Choroid plexus epithelial cell (primary cell): ENCODE data around the gene USP32.

Source experiments
- DNase-seq: peaks from one replicate; pipeline ENCODE4 v3.0.0-alpha.2; 2010; ENCODE audit warnings: low read depth
- H3K4me3 ChIP-seq: 2 replicates; pipeline ENCODE4 v1.5.1; 2011; ENCODE audit warnings: low read depth, mild to moderate bottlenecking, control low read depth, low read length, moderate library complexity
- TF ChIP-seq, protein P1 (sequence below): conservative IDR thresholded peaks from 2 replicates; pipeline ENCODE4 v1.5.1; 2011; ENCODE audit warnings: low read depth, mild to moderate bottlenecking, control low read depth, inconsistent platforms, low read length, moderate library complexity

USP32 gene

DNA sequence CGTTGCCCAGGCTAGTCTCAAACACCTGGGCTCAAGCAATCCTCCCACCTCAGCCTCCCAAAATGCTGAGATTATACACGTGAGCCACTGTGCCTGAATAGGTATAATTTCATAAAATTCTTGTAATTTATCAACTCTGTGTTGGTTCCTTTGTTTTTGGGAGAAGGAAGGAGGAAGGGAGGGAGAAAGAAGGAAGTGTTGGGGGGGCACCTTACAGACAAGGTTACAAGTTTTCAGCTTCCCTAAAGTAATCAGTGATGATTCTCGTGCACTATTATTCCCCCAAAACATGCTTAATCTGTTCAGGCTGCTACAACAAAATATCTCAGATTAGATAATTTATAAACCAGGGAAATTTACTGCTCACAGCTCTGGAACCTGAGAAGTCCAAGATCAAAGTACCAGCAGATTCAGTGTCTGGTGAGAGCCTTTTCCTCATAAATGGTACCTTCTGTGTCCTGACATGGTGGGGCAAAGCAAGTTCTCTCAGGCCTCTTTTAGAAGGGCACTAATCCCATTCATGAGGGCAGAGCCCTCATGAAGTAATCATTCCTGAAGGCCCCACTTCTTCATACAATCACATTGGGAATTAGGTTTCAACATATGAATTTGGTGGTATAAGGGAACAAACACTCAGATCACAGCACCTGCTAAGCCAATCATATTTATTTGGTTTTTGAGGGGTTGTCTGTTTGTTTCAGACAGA lies 28.1 kb downstream of the USP32 start:
- DNase-seq = no peak
- no peak overlapping the region for H3K4me3 ChIP-seq
- TF ChIP-seq, protein P1, sequence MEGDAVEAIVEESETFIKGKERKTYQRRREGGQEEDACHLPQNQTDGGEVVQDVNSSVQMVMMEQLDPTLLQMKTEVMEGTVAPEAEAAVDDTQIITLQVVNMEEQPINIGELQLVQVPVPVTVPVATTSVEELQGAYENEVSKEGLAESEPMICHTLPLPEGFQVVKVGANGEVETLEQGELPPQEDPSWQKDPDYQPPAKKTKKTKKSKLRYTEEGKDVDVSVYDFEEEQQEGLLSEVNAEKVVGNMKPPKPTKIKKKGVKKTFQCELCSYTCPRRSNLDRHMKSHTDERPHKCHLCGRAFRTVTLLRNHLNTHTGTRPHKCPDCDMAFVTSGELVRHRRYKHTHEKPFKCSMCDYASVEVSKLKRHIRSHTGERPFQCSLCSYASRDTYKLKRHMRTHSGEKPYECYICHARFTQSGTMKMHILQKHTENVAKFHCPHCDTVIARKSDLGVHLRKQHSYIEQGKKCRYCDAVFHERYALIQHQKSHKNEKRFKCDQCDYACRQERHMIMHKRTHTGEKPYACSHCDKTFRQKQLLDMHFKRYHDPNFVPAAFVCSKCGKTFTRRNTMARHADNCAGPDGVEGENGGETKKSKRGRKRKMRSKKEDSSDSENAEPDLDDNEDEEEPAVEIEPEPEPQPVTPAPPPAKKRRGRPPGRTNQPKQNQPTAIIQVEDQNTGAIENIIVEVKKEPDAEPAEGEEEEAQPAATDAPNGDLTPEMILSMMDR = no peak

DNA sequence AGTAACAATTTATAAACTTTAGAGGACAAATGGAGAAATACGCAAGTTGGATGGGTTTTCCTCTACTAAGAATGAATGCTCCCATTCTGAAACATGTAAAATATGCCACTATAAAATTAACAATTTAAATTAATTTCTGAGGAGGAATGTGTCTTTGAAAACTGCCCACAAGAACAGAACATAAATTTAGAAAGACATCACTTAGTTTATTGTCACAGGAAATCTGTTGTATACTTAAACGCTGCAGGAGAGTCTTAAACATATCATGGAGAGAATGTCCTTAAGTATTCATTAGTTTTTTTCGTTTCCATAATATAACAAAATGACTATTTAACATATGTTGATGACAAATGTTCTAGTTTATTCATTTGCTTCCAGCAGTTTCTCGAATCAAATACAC lies 29.6 kb downstream of the USP32 start:
- DNase-seq = no peak
- no peak overlapping the region for H3K4me3 ChIP-seq
- TF ChIP-seq, protein P1 = no peak

DNA sequence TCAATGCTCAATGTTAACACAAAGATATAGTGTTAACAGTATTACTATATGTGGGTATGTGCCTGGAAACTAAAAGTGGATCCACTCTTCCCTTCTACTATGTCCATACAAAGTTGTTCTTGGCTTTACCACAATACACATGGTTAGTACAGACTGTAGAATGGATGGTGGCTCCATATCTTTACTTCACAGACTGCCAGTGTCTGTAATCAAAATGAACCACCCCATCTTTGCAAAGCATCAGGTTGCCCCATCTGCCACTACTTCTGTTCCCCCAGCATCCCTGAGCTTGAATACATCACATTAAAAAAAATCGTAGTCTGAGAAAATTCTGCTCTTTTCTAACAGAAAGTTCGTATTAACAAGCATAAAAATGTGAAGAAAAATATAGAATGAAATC lies 30.0 kb downstream of the USP32 start:
- TF ChIP-seq, protein P1 = no peak
- no peak overlapping the region for H3K4me3 ChIP-seq
- no peak for DNase-seq

DNA sequence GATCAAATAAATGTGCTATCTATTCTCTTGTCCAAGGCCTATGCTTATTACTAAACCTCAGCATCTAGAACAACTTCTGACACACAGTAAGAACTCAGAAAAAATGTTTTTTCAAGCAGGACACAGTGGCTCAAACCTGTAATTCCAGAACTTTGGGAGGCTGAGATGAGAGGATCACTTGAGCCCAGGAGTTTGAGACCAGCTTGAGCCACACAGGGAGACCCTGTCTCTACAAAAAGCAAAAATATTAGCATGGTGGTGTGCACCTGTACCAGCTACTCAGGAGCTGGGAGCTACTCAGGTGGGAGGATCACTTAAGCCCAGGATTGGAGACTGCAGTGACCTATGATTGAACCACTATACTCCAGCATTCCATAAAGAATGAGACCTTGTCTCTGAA lies 32.5 kb downstream of the USP32 start:
- no peak for DNase-seq
- TF ChIP-seq, protein P1 = no peak
- no peak overlapping the region for H3K4me3 ChIP-seq

DNA sequence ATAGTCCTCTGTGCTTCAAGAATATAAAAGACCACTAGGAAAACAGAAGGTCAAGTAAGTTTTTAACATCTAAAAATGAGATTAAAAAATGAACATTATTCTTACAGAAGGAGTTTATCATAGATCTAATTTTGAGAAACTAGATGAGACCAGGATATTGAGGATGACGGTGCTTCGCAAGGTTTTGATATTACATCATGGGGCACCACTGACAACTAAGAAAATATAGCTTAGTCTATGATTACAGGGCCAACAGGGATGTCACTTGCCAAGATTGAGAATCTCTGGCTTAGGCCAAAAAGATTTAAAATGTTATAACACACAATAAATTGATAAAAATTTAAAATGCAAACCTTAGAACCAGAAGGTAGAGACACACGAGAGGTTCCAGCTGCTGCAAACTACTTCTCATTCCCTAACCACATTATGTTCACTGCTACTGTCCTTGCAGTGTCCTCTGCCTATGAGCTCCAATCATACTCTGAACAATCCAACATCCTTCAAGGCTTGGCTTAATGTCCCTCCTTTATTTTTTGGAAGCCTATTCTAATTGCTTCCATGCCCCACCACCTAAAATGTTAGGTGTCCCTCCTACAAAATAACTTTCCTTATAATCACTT lies 33.2 kb downstream of the USP32 start:
- TF ChIP-seq, protein P1 = no peak
- no peak overlapping the region for H3K4me3 ChIP-seq
- DNase-seq = no peak

DNA sequence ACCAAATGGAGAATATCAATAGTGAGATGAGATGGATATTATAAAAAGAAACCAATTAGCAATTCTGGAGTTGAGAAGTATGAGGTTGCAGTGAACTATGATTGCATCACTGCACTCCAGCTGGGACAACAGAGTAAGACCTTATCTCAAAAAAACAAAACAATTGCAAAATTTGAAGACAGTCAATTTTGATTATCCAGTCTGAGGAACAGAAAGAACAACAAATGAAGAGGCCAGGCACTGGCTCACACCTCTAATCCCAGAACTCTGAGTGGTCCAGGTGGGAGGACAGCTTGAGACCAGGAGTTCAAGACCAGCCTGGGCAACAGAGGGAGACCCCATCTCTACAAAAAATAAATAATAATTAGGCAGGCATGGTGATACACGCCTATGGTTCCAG lies 35.0 kb downstream of the USP32 start:
- TF ChIP-seq, protein P1 = no peak
- H3K4me3 ChIP-seq = no peak overlapping the region
- DNase-seq = peak; percentile 85
